Endothelial cell of umbilical vein (primary cell): ENCODE data around the gene ATG12. TPM values are rescaled to one million over a fixed set of nuclear protein-coding genes. Genes with fewer than 3 reads are reported as not detected.

Experiments used
- BruUV-seq: library from RNA; stranded (reverse); fragments of 400-500 nt; replicated peaks from 2 replicates; lab custom pipeline; 2021; lab: Mats Ljungman, UMichigan
- CTCF ChIA-PET: fragments of 300-600, 350-600 bp; sonication (Branson Sonifier 250); formaldehyde crosslinking; loops from one replicate; lab custom pipeline; 2021; ENCODE audit warnings: antibody characterized with exemption, inconsistent platforms; lab: Charles Lee
- POLR2A ChIA-PET: fragments of 300-600, 350-600 bp; sonication (Branson Sonifier 250); formaldehyde crosslinking; loops from one replicate; lab custom pipeline; 2021; ENCODE audit warnings: antibody characterized with exemption, inconsistent platforms; lab: Charles Lee
- DNase-seq: peaks from one replicate; pipeline ENCODE4 v3.0.0-alpha.2; 2011; ENCODE audit warnings: low read depth, low spot score
- FAIRE-seq: peaks from 2 replicates; lab custom pipeline; 2011; peaks lifted over from hg19 to GRCh38; lab: Jason Lieb, UNC
- H2AFZ ChIP-seq: 2 replicates; pipeline ENCODE4 v1.6.0; 2012; ENCODE audit warnings: low read depth, low read length, control low read depth, inconsistent platforms
- H3K27ac ChIP-seq: 2 replicates; pipeline ENCODE4 v1.5.1; 2011; ENCODE audit warnings: low read depth, mild to moderate bottlenecking, control low read depth, low read length, moderate library complexity; ENCODE audit not compliant: insufficient read depth
- H3K27me3 ChIP-seq, 2 experiments: 2 replicates each; pipeline versions ENCODE4 v1.6.0 to v1.6.1; 2011; ENCODE audit warnings: low read length in 2 of 2, mixed read lengths in 1 of 2; ENCODE audit not compliant: control insufficient read depth in 2 of 2, insufficient read depth in 2 of 2
- H3K36me3 ChIP-seq, 2 experiments: 2 replicates in 1 of 2; 3 replicates in 1 of 2; pipeline ENCODE4 v1.5.1; 2011; ENCODE audit warnings: low read length in 2 of 2, mild to moderate bottlenecking in 1 of 2, moderate library complexity in 1 of 2; ENCODE audit not compliant: control insufficient read depth in 2 of 2, insufficient read depth in 2 of 2; ENCODE audit errors: extremely low read depth in 1 of 2
- H3K4me1 ChIP-seq: 3 replicates; pipeline ENCODE4 v1.5.1; 2011; ENCODE audit warnings: mild to moderate bottlenecking, low read length; ENCODE audit not compliant: control insufficient read depth, insufficient read depth; ENCODE audit errors: extremely low read depth
- H3K4me2 ChIP-seq: 2 replicates; pipeline ENCODE4 v1.6.1; 2011; ENCODE audit warnings: low read length, control low read depth, mixed read lengths; ENCODE audit not compliant: insufficient read depth
- H3K4me3 ChIP-seq, 3 experiments: fragments of 200-600 bp in 1 of 3; sonication (generic), shearing (Covaris generic) in 1 of 3; replicated peaks in 1 of 3; 2 replicates each; pipeline ENCODE4 v1.5.1; 2011 to 2016; ENCODE audit warnings: control low read depth in 3 of 3, low read length in 3 of 3, mild to moderate bottlenecking in 2 of 3, inconsistent platforms in 1 of 3, low read depth in 1 of 3, moderate library complexity in 1 of 3; ENCODE audit not compliant: insufficient read depth in 1 of 3
- H3K79me2 ChIP-seq: 2 replicates; pipeline ENCODE4 v1.6.0; 2012; ENCODE audit warnings: low read length, inconsistent platforms; ENCODE audit not compliant: control insufficient read depth, insufficient read depth
- H3K9ac ChIP-seq: replicated peaks from 2 replicates; pipeline ENCODE3; 2011; ENCODE audit warnings: low read length, control low read depth; ENCODE audit not compliant: insufficient read depth; ENCODE audit errors: extremely low read depth
- H3K9me1 ChIP-seq: replicated peaks from 3 replicates; pipeline ENCODE4 v1.6.0; 2011; ENCODE audit warnings: mild to moderate bottlenecking, low read length; ENCODE audit not compliant: control insufficient read depth, insufficient read depth; ENCODE audit errors: extremely low read depth
- H3K9me3 ChIP-seq: replicated peaks from 2 replicates; pipeline ENCODE4 v1.5.1; 2012; ENCODE audit warnings: low read length, inconsistent platforms; ENCODE audit not compliant: control insufficient read depth, insufficient read depth
- H4K20me1 ChIP-seq: replicated peaks from 2 replicates; pipeline ENCODE3; 2011; ENCODE audit warnings: mild to moderate bottlenecking, low read length; ENCODE audit not compliant: control insufficient read depth, insufficient read depth; ENCODE audit errors: extremely low read depth
- CTCF ChIP-seq, 2 donors: IDR thresholded peaks; 1 replicate in 1 of 2; 2 replicates in 1 of 2; pipeline ENCODE4 v1.5.1; 2011; ENCODE audit warnings: low read length in 2 of 2, mild to moderate bottlenecking in 2 of 2, moderate library complexity in 2 of 2, control low read depth in 1 of 2, inconsistent platforms in 1 of 2, low read depth in 1 of 2; ENCODE audit not compliant: insufficient read depth in 1 of 2; ENCODE audit errors: extremely low read depth in 1 of 2
- EZH2 ChIP-seq: IDR thresholded peaks from 2 replicates; pipeline ENCODE4 v1.6.1; 2012; ENCODE audit warnings: borderline replicate concordance, low read depth, mild to moderate bottlenecking, moderate library complexity, low read length, inconsistent platforms; ENCODE audit not compliant: severe bottlenecking
- FOS ChIP-seq: IDR thresholded peaks from 2 replicates; pipeline ENCODE4 v1.6.1; 2011; ENCODE audit warnings: mild to moderate bottlenecking, low read length, moderate library complexity, borderline replicate concordance; ENCODE audit not compliant: insufficient read depth
- GATA2 ChIP-seq: IDR thresholded peaks from 2 replicates; pipeline ENCODE4 v1.7.0; 2011; ENCODE audit warnings: low read depth, mild to moderate bottlenecking, moderate library complexity, mixed read lengths, low read length; ENCODE audit not compliant: insufficient read length, insufficient read depth
- JUN ChIP-seq: IDR thresholded peaks from 2 replicates; pipeline ENCODE4 v1.6.1; 2011; ENCODE audit warnings: borderline replicate concordance, low read depth; ENCODE audit not compliant: insufficient read length, insufficient read depth
- MAX ChIP-seq: IDR thresholded peaks from 2 replicates; pipeline ENCODE4 v1.6.1; 2011; ENCODE audit not compliant: insufficient read depth, insufficient read length
- MYC ChIP-seq: IDR thresholded peaks from one replicate; pipeline ENCODE4 v1.6.1; 2011; ENCODE audit warnings: mild to moderate bottlenecking, low read depth, low read length
- POLR2A ChIP-seq: IDR thresholded peaks from 2 replicates; pipeline ENCODE4 v1.6.1; 2012; ENCODE audit warnings: low read depth, mild to moderate bottlenecking, control low read depth, low read length
- POLR2AphosphoS5 ChIP-seq: IDR thresholded peaks from 2 replicates; pipeline ENCODE4 v1.6.1; 2012; ENCODE audit warnings: low read depth, mild to moderate bottlenecking, control low read depth, low read length, moderate library complexity; ENCODE audit not compliant: insufficient read depth
- dilution Hi-C: fragments of 300-500 bp; cut with MboI; formaldehyde crosslinking; loops from one replicate; pipeline ENCODE4 v1.15.0; 2019; ENCODE audit warnings: low sequenced_read_pairs; ENCODE audit not compliant: extremely low pct_ligation_motif_present
- intact Hi-C: fragments of 100-400 bp; cut with micrococcal nuclease; formaldehyde crosslinking; loops from one replicate; pipeline ENCODE4 v1.10.0; 2022
- polyA plus RNA-seq, 4 experiments: library from polyadenylated mRNA; depleted of rRNA in 3 of 4; stranded (reverse) in 3 of 4; unstranded in 1 of 4; fragments of >200 nt; gene quantifications; 2 replicates each; pipeline versions ENCODE4 v1.2.1 to v1.2.3, GENCODE V29; 2011 to 2012; ENCODE audit warnings: missing spikeins in 1 of 4
- total RNA-seq: library from RNA; stranded (reverse); gene quantifications from 2 replicates; pipeline ENCODE4 v1.2.3, GENCODE V29; 2021

Gene ATG12
- total and polyA plus RNA-seq, 2 donors (not counting 3 experiments of a cell fraction or from before 2014, with no cell fraction given): 27.5 to 62.0 TPM

GRCh38 chr5:115795700-115796099, 45.7 kb downstream of the ATG12 start:
- H3K79me2 ChIP-seq: no peaks in the 10 kb centered on the region
- BruUV-seq: no TSS peak
- ChIA-PET POLR2A (no interaction called here), CTCF (no interaction called here)
- H3K9ac ChIP-seq: no peak overlapping the region
- DNase-seq: no peak
- no peaks in the 10 kb centered on the region for H3K9me1 ChIP-seq
- no peak for TF ChIP-seq FOS
- TF ChIP-seq JUN: no peak
- TF ChIP-seq POLR2A: no peak
- no peak for TF ChIP-seq GATA2
- no peak for FAIRE-seq
- H2AFZ ChIP-seq: no peak overlapping the region
- H3K4me2 ChIP-seq: no peak overlapping the region
- peaks cover 0 to 4% of the 10 kb centered on the region in 2 experiments for H3K27me3 ChIP-seq
- no peaks in the 10 kb centered on the region for H4K20me1 ChIP-seq
- H3K4me3 ChIP-seq: no peak overlapping the region
- intact Hi-C loops (no loop called here), dilution Hi-C loops (no loop called here)
- no peak overlapping the region for H3K27ac ChIP-seq
- no peaks in the 10 kb centered on the region for H3K9me3 ChIP-seq
- no peaks in the 10 kb centered on the region for H3K4me1 ChIP-seq
- H3K36me3 ChIP-seq: no peaks in the 10 kb centered on the region

GRCh38 chr5:115788440-115788839, 52.9 kb downstream of the ATG12 start:
- H3K4me1 ChIP-seq: no peaks in the 10 kb centered on the region
- no peak overlapping the region for H3K9ac ChIP-seq
- FAIRE-seq (no peak), DNase-seq (no peak)
- H3K36me3 ChIP-seq: no peaks in the 10 kb centered on the region
- H3K27ac ChIP-seq: no peak overlapping the region
- no TSS peak for BruUV-seq
- no peak overlapping the region for H3K4me3 ChIP-seq
- no peaks in the 10 kb centered on the region for H3K79me2 ChIP-seq
- TF ChIP-seq CTCF (IDR thresholded peaks at IDR 0.05; ENCODE audit: extremely low read depth in 1 of 2, insufficient read depth in 1 of 2, low read depth in 1 of 2, low read length in 2 of 2) (no peak), POLR2A (no peak), FOS (no peak), JUN (no peak), EZH2 (no peak), MAX (no peak), POLR2AphosphoS5 (no peak), MYC (no peak), GATA2 (no peak)
- dilution Hi-C loops: no loop called here
- no peaks in the 10 kb centered on the region for H4K20me1 ChIP-seq
- ChIA-PET POLR2A (no interaction called here), CTCF (interaction anchor here (0.8 kb wide), 1 partner anchor 10 kb away, joined by 3 read pairs; no protein-coding TSS in a partner anchor)
- H3K9me3 ChIP-seq: no peaks in the 10 kb centered on the region
- no peak overlapping the region for H2AFZ ChIP-seq
- intact Hi-C loops: no loop called here
- H3K9me1 ChIP-seq: no peaks in the 10 kb centered on the region
- H3K4me2 ChIP-seq: no peak overlapping the region
- H3K27me3 ChIP-seq: peaks cover 0 to 7% of the 10 kb centered on the region in 2 experiments
